Rectal smooth muscle tissue (tissue), 1 donor: ENCODE data around the gene COQ2.
"Not testable (repeated sequence)": the region's sequence is repeated elsewhere in the genome, so short reads cannot be mapped to it uniquely, and the experiment has no call there.

Source experiments
- H3K27ac ChIP-seq: one replicate; pipeline ENCODE4 v1.7.0; 2013; ENCODE audit warnings: low read depth, low read length, inconsistent platforms
- H3K27me3 ChIP-seq: one replicate; pipeline ENCODE4 v1.7.0; 2013; ENCODE audit warnings: low read length; ENCODE audit not compliant: control insufficient read depth, insufficient read depth
- H3K36me3 ChIP-seq: one replicate; pipeline ENCODE4 v1.7.0; 2013; ENCODE audit warnings: low read length; ENCODE audit not compliant: control insufficient read depth, insufficient read depth
- H3K4me1 ChIP-seq: one replicate; pipeline ENCODE4 v1.7.0; 2013; ENCODE audit warnings: low read length; ENCODE audit not compliant: control insufficient read depth, insufficient read depth
- H3K4me3 ChIP-seq: one replicate; pipeline ENCODE4 v1.7.0; 2013; ENCODE audit warnings: low read length
- H3K9ac ChIP-seq: one replicate; pipeline ENCODE4 v1.7.0; 2013; ENCODE audit warnings: low read length

COQ2 gene

GRCh38 chr4:83255584-83255983, 29.0 kb downstream of the COQ2 start:
- Histone ChIP-seq H3K27ac (no peak overlapping the region), H3K27me3 (no peaks in the 10 kb centered on the region), H3K36me3 (no peaks in the 10 kb centered on the region), H3K4me3 (no peak overlapping the region), H3K9ac (no peak overlapping the region), H3K4me1 (no peaks in the 10 kb centered on the region)

- Histone ChIP-seq H3K9ac (no peak overlapping the region), H3K36me3 (no peaks in the 10 kb centered on the region), H3K4me1 (no peaks in the 10 kb centered on the region), H3K27ac (no peak overlapping the region), H3K4me3 (no peak overlapping the region), H3K27me3 (no peaks in the 10 kb centered on the region)
These were observed 31.7 kb downstream of the COQ2 start for GRCh38 chr4:83252782-83253405.

- Histone ChIP-seq H3K4me1 (no peaks in the 10 kb centered on the region), H3K27ac (no peak overlapping the region), H3K36me3 (no peaks in the 10 kb centered on the region), H3K4me3 (no peak overlapping the region), H3K9ac (no peak overlapping the region), H3K27me3 (no peaks in the 10 kb centered on the region)
These were observed 33.2 kb downstream of the COQ2 start for GRCh38 chr4:83251447-83251830.

DNA sequence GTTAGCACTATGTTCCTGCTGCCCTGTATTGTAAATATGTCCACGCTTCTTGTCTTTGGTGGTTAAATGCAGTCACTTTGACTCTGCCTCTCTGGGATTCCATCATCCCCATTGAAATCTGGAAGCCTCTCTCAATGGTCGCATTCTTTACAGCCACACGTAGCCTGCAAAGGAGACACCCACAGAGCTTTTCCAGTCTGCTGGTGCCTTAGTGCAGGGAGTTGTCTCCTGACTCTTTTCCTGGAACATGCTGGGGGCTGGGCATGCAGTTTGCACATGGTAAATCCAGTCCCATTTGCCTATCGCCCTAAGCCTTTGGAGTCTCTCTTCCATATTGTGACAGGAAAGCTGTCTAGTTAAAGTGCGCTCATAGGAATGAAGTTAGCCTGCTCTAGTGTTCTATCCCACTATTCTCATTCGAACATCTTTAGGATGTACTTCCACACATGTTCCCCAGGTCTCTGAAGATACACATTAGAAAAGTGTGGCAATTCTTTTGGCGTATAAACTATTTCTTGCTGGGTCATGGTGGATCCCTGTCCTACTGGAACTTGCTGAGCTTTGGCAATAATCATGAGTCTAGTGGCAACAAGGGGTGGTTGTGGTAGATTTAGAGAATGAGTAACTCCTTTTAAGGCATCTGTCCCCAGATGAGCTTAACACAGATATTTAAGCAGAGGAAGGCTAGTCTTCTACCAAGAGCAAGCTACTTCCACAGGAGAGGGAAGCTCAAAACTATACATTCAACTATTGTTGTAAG, 33.7 kb downstream of the COQ2 start:
- no peak overlapping the region for H3K9ac ChIP-seq
- no peak overlapping the region for H3K4me3 ChIP-seq
- H3K27me3 ChIP-seq, result no peaks in the 10 kb centered on the region
- no peaks in the 10 kb centered on the region for H3K36me3 ChIP-seq
- H3K27ac ChIP-seq, result no peak overlapping the region
- no peaks in the 10 kb centered on the region for H3K4me1 ChIP-seq

DNA sequence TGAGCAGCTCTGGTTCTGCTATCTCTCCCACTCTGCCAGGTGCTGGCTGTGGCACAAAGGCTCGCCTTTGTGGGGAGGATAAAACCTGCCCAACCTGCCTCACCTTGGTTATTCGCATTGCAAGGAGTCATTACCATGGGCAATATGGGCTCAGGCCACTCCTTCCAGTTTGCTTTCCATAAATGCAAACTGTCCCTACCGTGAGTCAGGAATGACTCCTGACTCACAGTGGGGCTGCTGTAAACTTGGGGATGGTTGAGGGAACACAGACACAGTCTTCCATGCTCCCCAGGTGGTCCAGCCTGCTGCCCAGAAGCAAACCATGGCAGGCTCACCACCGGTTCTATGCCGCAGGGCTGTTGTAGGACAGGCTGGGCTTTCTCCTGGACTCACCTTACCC, 36.1 kb downstream of the COQ2 start:
- Histone ChIP-seq H3K9ac (no peak overlapping the region), H3K27ac (no peak overlapping the region), H3K36me3 (no peaks in the 10 kb centered on the region), H3K4me1 (no peaks in the 10 kb centered on the region), H3K4me3 (no peak overlapping the region), H3K27me3 (no peaks in the 10 kb centered on the region)

GRCh38 chr4:83247415-83248357, 36.9 kb downstream of the COQ2 start:
- Histone ChIP-seq H3K4me3 (no peak overlapping the region), H3K36me3 (no peaks in the 10 kb centered on the region), H3K27ac (no peak overlapping the region), H3K9ac (no peak overlapping the region), H3K4me1 (no peaks in the 10 kb centered on the region), H3K27me3 (no peaks in the 10 kb centered on the region)

DNA sequence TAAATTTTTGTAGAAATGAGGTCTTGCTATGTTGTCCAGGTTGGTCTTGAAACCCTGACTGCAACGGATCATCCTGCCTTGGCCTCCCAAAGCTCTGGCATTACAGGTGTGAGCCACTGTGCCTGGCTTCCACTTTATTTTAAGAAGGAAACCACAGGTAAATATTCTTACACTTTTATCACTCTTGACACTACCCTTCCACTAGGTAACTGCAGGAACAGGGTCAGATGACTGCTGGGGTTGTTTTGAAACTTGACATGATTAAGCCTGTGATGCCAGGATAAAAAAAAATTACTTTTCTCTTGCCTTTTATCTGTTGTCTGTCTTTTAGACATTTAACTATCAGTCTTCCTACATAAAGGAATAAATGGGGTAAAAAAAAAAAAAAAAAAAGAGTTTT, 43.5 kb downstream of the COQ2 start:
- Histone ChIP-seq H3K36me3 (no peaks in the 10 kb centered on the region), H3K9ac (no peak overlapping the region), H3K4me1 (no peaks in the 10 kb centered on the region), H3K4me3 (no peak overlapping the region), H3K27ac (no peak overlapping the region), H3K27me3 (no peaks in the 10 kb centered on the region)

DNA sequence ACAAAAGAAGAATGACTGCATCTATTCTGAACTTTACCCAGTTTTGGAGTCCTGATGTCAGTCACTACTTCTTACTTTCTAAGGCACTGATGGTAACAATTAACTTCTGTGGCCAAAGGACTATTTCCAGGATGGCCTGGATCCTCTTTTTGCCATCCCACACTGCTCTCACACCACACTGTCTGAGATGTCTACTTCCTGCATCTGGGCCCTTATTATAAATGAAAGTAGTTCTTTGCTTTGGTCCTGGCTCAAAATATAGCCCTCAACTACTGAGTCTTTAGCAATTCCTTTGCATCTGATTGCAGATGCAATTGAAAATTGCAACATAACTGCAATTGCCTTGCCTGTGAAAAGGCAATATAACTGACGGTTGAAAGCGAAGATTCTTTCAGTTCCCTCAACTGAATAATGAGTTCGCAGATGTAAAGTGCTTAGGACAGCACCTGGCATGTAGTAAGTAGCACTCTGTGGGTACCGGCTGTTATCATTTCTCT, 44.2 kb downstream of the COQ2 start:
- no peak overlapping the region for H3K4me3 ChIP-seq

GRCh38 chr4:83238393-83239248, 46.0 kb downstream of the COQ2 start:
- no peak overlapping the region for H3K9ac ChIP-seq
- no peaks in the 10 kb centered on the region for H3K36me3 ChIP-seq
- H3K27me3 ChIP-seq, result no peaks in the 10 kb centered on the region
- no peak overlapping the region for H3K4me3 ChIP-seq
- H3K4me1 ChIP-seq, result no peaks in the 10 kb centered on the region
- H3K27ac ChIP-seq, result no peak overlapping the region

More for the DNA sequence above, 44.2 kb downstream of the COQ2 start:
- no peaks in the 10 kb centered on the region for H3K4me1 ChIP-seq
- H3K27ac ChIP-seq, result no peak overlapping the region
- H3K36me3 ChIP-seq, result no peaks in the 10 kb centered on the region
- no peak overlapping the region for H3K9ac ChIP-seq
- H3K27me3 ChIP-seq, result no peaks in the 10 kb centered on the region

DNA sequence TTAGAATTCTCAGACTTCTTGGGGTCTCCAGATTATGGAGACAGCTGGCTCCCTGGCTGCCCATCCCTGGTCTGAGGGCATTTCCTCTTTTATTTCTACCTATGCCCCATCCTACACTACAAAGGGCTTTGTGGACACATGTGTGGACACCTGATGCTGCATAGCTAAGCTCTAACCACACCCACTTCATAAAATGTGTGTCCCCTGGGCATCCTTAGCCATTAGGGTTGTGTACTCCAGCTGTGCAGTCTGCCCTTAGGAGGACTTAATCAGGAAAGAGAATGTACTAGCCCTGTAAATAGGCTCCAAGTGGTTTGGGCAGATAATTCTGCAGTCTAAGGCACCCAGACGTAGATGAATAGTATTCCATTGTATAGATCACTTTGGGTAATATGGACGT, 47.0 kb downstream of the COQ2 start:
- Histone ChIP-seq H3K27ac (no peak overlapping the region), H3K9ac (no peak overlapping the region), H3K36me3 (no peaks in the 10 kb centered on the region), H3K4me1 (no peaks in the 10 kb centered on the region), H3K27me3 (no peaks in the 10 kb centered on the region), H3K4me3 (no peak overlapping the region)

- H3K27me3 ChIP-seq, H3K27ac ChIP-seq, H3K36me3 ChIP-seq, H3K4me3 ChIP-seq, H3K9ac ChIP-seq, H3K4me1 ChIP-seq: not testable (repeated sequence)
These were observed 48.9 kb downstream of the COQ2 start for GRCh38 chr4:83235645-83236133.
